Endothelial cell (in vitro differentiated cells): ENCODE data around the gene CHST11. TPM values are rescaled to one million over a fixed set of nuclear protein-coding genes. Genes with fewer than 3 reads are reported as not detected.

Experiments used
- DNase-seq: peaks from one replicate; pipeline ENCODE4 v3.0.0; 2021; ENCODE audit warnings: low spot score
- H3K27ac Mint-ChIP-seq: one replicate; pipeline ENCODE4 v1.8.0; 2021; ENCODE audit warnings: mixed read lengths, inconsistent platforms; ENCODE audit not compliant: unreplicated experiment
- H3K27me3 Mint-ChIP-seq: one replicate; pipeline ENCODE4 v1.8.0; 2021; ENCODE audit warnings: mild to moderate bottlenecking, moderate library complexity, mixed read lengths, inconsistent platforms; ENCODE audit not compliant: unreplicated experiment
- H3K36me3 Mint-ChIP-seq: one replicate; pipeline ENCODE4 v1.8.0; 2021; ENCODE audit warnings: mild to moderate bottlenecking, low read depth, mixed read lengths, inconsistent platforms; ENCODE audit not compliant: unreplicated experiment
- H3K4me1 Mint-ChIP-seq: one replicate; pipeline ENCODE4 v1.8.0; 2021; ENCODE audit warnings: mild to moderate bottlenecking, mixed read lengths, inconsistent platforms; ENCODE audit not compliant: unreplicated experiment
- H3K4me3 Mint-ChIP-seq: one replicate; pipeline ENCODE4 v1.8.0; 2021; ENCODE audit warnings: mild to moderate bottlenecking, mixed read lengths, inconsistent platforms; ENCODE audit not compliant: unreplicated experiment
- H3K9me3 Mint-ChIP-seq: one replicate; pipeline ENCODE4 v1.8.0; 2021; ENCODE audit warnings: mixed read lengths, inconsistent platforms; ENCODE audit not compliant: unreplicated experiment
- total RNA-seq: library from RNA; stranded (reverse); fragmentation: NEBNext Ultra II Directional; extraction: Animal tissue kit (Norgen Biotek cat#: 25700); gene quantifications from one replicate; pipeline ENCODE4 v1.2.1, GENCODE V29; 2021; ENCODE audit not compliant: unreplicated experiment
- TF ChIP-seq, protein P1 (sequence below): fragments of 200-600 bp; sonication (generic); IDR thresholded peaks from one replicate; pipeline ENCODE4 v1.5.0; 2021; ENCODE audit warnings: antibody characterized with exemption; ENCODE audit not compliant: unreplicated experiment

CHST11 gene
- total RNA-seq, 1 donor from 2014 or later, result 11.8 TPM

DNA sequence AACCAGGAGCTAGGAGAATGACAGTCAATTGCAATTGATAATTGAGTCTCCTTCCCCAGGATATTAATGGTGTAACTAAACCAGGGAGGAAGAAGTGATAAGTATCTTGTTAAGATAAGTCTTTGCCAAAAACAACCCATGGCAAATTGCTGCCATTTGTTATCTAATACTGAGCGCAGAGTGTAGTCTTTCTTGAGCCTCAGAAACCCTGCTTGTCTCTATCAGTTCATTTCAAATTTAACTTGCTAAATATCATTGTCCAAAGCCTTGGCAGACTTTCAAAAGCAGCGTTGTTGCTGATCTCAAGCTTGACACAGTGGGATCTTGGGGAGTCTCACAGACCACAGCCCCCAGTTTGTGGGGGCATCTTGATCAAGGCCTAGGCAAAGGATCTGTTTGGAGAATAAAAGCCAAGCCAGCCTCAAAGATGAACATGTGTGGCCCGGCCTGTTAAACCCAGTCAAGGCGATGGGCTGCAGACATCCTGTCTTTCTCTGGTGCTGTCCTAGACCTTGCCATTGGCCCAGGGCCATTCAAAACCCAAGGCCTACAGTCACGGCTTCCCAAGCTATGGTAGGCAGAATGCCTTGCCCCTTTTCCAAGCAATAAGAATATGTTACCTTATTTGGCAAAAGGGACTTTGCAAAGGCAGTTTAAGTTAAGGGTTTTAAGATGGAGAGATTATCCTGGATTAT, 164.2 kb downstream of the CHST11 start:
- no peak overlapping the region for H3K27ac Mint-ChIP-seq
- TF ChIP-seq, protein P1, sequence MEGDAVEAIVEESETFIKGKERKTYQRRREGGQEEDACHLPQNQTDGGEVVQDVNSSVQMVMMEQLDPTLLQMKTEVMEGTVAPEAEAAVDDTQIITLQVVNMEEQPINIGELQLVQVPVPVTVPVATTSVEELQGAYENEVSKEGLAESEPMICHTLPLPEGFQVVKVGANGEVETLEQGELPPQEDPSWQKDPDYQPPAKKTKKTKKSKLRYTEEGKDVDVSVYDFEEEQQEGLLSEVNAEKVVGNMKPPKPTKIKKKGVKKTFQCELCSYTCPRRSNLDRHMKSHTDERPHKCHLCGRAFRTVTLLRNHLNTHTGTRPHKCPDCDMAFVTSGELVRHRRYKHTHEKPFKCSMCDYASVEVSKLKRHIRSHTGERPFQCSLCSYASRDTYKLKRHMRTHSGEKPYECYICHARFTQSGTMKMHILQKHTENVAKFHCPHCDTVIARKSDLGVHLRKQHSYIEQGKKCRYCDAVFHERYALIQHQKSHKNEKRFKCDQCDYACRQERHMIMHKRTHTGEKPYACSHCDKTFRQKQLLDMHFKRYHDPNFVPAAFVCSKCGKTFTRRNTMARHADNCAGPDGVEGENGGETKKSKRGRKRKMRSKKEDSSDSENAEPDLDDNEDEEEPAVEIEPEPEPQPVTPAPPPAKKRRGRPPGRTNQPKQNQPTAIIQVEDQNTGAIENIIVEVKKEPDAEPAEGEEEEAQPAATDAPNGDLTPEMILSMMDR, result no peak
- H3K4me1 Mint-ChIP-seq, result no peaks in the 10 kb centered on the region
- no peaks in the 10 kb centered on the region for H3K36me3 Mint-ChIP-seq
- H3K4me3 Mint-ChIP-seq, result no peak overlapping the region
- no peaks in the 10 kb centered on the region for H3K9me3 Mint-ChIP-seq
- DNase-seq, result no peak
- H3K27me3 Mint-ChIP-seq, result peaks cover 4% of the 10 kb centered on the region

DNA sequence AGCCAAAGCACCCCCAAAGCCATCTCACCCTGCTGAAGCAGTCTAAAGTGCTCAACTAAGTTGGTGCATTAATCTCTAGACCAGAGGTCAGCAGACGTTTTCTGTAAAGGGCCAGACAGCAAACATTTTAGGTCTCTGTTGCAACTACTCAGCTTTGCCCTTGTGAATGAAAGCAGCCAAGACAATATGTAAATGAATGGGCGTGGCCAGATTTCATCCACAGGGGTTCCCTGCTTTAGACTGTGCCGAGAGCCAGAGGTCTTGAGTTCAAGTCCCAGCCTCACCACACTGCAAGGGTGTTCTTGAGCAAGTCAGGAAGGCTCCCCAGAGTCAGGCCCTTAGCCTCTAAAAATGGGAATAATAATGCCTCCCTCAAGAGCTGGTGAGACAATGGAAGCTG, 166.2 kb downstream of the CHST11 start:
- Mint-ChIP-seq H3K27me3 (peaks cover 4% of the 10 kb centered on the region), H3K27ac (no peak overlapping the region), H3K9me3 (no peaks in the 10 kb centered on the region), H3K4me1 (no peaks in the 10 kb centered on the region), H3K4me3 (no peak overlapping the region), H3K36me3 (no peaks in the 10 kb centered on the region)
- TF ChIP-seq, protein P1, result no peak
- DNase-seq, result no peak

DNA sequence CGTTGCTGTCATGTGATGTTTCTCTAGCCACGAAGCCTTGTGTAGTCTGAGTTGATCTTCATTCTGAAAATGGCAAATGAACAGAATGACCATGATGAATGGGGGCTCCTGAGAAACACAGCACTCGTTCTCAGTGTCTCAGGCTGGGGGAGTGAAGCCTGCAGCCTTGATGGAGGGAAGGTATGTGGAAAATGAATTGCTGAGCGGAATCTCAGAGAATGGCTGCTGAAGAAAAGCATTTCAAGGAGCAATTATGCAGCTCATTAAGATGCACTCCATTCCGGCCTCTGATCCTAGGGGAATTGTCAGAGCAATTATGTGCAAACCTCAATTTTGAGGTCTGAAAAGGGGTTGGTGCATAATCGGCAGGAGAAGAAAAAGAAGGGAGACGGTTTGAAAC, 167.1 kb downstream of the CHST11 start:
- peaks cover 4% of the 10 kb centered on the region for H3K27me3 Mint-ChIP-seq
- no peaks in the 10 kb centered on the region for H3K4me1 Mint-ChIP-seq
- H3K4me3 Mint-ChIP-seq, result no peak overlapping the region
- no peaks in the 10 kb centered on the region for H3K9me3 Mint-ChIP-seq
- TF ChIP-seq, protein P1, result no peak
- H3K36me3 Mint-ChIP-seq, result no peaks in the 10 kb centered on the region
- H3K27ac Mint-ChIP-seq, result no peak overlapping the region
- no peak for DNase-seq

DNA sequence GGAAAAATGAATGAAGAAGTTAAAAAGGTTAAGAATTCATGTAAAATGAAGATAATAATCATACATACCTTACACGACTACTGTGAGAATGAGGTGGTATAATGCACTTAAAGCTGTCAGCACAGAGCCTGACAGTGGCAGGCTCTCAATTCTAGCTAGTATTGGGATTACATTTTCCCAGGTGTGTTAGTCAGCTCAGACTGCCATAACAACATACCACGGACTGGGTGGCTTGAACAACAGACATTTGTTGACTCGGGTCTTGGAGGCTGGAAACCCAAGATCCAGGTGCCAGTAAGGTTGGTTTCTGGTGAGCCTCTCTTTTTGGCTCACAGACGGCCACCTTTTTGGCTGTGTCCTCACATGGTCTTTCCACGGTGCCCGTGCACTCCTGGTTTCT, 167.8 kb downstream of the CHST11 start:
- H3K27me3 Mint-ChIP-seq, result peaks cover 4% of the 10 kb centered on the region
- no peak overlapping the region for H3K27ac Mint-ChIP-seq
- no peaks in the 10 kb centered on the region for H3K9me3 Mint-ChIP-seq
- H3K4me1 Mint-ChIP-seq, result no peaks in the 10 kb centered on the region
- no peak for DNase-seq
- TF ChIP-seq, protein P1, result no peak
- no peak overlapping the region for H3K4me3 Mint-ChIP-seq
- H3K36me3 Mint-ChIP-seq, result no peaks in the 10 kb centered on the region

DNA sequence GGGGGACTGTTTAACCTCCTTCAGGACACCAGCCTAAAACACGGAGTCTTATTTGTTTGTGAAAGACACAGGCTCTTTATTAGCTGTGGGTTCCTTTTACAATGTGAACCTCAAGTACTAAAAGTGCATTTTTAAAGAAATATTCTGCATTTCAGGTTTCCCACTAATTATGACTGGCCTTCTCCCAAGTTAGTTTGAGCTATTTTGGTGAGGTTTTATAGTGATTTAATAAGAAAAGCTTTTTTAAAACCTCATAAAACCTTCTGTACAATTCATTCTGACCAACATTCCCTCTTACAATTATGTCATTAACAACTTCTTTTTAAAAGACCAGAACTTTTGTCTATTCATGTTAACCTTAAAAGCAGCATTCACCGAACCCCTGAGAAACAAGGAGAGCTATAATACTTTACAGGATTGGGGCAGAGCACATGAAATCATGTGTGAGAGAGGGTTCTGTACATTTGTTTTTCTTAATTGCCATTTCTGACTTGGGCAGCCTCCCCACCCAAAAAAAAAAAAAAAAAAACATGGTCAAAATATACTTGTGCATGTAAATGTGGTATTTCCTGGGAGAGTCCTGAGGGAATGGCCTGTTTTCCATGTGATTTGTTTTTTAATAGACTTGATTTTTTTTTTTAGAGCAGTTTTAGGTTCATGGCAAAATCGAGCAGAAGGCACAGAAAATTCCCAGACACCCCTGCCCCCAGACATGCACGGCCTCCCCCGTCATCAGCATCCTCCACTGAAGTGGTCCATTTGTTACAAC, 169.5 kb downstream of the CHST11 start:
- Mint-ChIP-seq H3K36me3 (no peaks in the 10 kb centered on the region), H3K4me1 (no peaks in the 10 kb centered on the region), H3K4me3 (no peak overlapping the region), H3K27ac (no peak overlapping the region), H3K27me3 (peaks cover 4% of the 10 kb centered on the region), H3K9me3 (no peaks in the 10 kb centered on the region)
- DNase-seq, result no peak
- TF ChIP-seq, protein P1, result no peak
